ENCODE measurements around the gene CALHM4.

GRCh38 chr6:116513224-116513875 is 40.2 kb upstream of the CALHM4 start:
- TF ChIP-seq EZH2 (IDR thresholded peaks at IDR 0.05; ENCODE audit: low read depth, unreplicated experiment) (no peak), POLR2AphosphoS5 (IDR thresholded peaks at IDR 0.05; ENCODE audit: low read depth) (no peak), JUNB (IDR thresholded peaks at IDR 0.05; ENCODE audit: unreplicated experiment) (no peak), ZNF114 (CRISPR knock-in tag; IDR thresholded peaks at IDR 0.05) (no peak), EZH2phosphoT487 (IDR thresholded peaks at IDR 0.05; ENCODE audit: unreplicated experiment) (no peak), STAT1 (IDR thresholded peaks at IDR 0.05; ENCODE audit: unreplicated experiment) (no peak), CREB1 (CRISPR knock-in tag; IDR thresholded peaks at IDR 0.05; ENCODE audit: low read depth) (no peak), ZNF331 (CRISPR knock-in tag; IDR thresholded peaks at IDR 0.05; ENCODE audit: low read depth) (no peak), NANOG (IDR thresholded peaks at IDR 0.05; ENCODE audit: borderline replicate concordance) (no peak)
- TF ChIP-seq, protein P1, sequence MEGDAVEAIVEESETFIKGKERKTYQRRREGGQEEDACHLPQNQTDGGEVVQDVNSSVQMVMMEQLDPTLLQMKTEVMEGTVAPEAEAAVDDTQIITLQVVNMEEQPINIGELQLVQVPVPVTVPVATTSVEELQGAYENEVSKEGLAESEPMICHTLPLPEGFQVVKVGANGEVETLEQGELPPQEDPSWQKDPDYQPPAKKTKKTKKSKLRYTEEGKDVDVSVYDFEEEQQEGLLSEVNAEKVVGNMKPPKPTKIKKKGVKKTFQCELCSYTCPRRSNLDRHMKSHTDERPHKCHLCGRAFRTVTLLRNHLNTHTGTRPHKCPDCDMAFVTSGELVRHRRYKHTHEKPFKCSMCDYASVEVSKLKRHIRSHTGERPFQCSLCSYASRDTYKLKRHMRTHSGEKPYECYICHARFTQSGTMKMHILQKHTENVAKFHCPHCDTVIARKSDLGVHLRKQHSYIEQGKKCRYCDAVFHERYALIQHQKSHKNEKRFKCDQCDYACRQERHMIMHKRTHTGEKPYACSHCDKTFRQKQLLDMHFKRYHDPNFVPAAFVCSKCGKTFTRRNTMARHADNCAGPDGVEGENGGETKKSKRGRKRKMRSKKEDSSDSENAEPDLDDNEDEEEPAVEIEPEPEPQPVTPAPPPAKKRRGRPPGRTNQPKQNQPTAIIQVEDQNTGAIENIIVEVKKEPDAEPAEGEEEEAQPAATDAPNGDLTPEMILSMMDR (conservative IDR thresholded peaks at IDR 0.05; ENCODE audit: low read depth in 2 of 2) = no peak
- TF ChIP-seq, protein P2, sequence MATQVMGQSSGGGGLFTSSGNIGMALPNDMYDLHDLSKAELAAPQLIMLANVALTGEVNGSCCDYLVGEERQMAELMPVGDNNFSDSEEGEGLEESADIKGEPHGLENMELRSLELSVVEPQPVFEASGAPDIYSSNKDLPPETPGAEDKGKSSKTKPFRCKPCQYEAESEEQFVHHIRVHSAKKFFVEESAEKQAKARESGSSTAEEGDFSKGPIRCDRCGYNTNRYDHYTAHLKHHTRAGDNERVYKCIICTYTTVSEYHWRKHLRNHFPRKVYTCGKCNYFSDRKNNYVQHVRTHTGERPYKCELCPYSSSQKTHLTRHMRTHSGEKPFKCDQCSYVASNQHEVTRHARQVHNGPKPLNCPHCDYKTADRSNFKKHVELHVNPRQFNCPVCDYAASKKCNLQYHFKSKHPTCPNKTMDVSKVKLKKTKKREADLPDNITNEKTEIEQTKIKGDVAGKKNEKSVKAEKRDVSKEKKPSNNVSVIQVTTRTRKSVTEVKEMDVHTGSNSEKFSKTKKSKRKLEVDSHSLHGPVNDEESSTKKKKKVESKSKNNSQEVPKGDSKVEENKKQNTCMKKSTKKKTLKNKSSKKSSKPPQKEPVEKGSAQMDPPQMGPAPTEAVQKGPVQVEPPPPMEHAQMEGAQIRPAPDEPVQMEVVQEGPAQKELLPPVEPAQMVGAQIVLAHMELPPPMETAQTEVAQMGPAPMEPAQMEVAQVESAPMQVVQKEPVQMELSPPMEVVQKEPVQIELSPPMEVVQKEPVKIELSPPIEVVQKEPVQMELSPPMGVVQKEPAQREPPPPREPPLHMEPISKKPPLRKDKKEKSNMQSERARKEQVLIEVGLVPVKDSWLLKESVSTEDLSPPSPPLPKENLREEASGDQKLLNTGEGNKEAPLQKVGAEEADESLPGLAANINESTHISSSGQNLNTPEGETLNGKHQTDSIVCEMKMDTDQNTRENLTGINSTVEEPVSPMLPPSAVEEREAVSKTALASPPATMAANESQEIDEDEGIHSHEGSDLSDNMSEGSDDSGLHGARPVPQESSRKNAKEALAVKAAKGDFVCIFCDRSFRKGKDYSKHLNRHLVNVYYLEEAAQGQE (IDR thresholded peaks at IDR 0.05; ENCODE audit: unreplicated experiment) = no peak
- TF ChIP-seq, protein P3, sequence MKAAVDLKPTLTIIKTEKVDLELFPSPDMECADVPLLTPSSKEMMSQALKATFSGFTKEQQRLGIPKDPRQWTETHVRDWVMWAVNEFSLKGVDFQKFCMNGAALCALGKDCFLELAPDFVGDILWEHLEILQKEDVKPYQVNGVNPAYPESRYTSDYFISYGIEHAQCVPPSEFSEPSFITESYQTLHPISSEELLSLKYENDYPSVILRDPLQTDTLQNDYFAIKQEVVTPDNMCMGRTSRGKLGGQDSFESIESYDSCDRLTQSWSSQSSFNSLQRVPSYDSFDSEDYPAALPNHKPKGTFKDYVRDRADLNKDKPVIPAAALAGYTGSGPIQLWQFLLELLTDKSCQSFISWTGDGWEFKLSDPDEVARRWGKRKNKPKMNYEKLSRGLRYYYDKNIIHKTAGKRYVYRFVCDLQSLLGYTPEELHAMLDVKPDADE (IDR thresholded peaks at IDR 0.05) = no peak

Measured in GM23338 (cell line).